HepG2 (cell line): ENCODE data around the gene PPP3R1. TPM values are rescaled to one million over a fixed set of nuclear protein-coding genes. Genes with fewer than 3 reads are reported as not detected.

Experiments used
- HMG20A ChIP-seq: IDR thresholded peaks from 2 replicates; pipeline ENCODE4 v1.6.1; 2016; ENCODE audit warnings: borderline replicate concordance
- MAX ChIP-seq: IDR thresholded peaks from 2 replicates; pipeline ENCODE4 v1.6.1; 2012; ENCODE audit warnings: inconsistent platforms
- MAZ ChIP-seq, 2 experiments: sonication (generic) in 1 of 2; formaldehyde crosslinking in 1 of 2; IDR thresholded peaks; 2 replicates each; pipeline versions ENCODE4 v1.5.0 to v1.6.1; 2012 to 2020; ENCODE audit warnings: low read depth in 2 of 2, mild to moderate bottlenecking in 2 of 2, borderline replicate concordance in 1 of 2, improper control_type of control experiment in 1 of 2, low read length in 1 of 2, missing genetic modification reagents in 1 of 2, moderate library complexity in 1 of 2
- NAIF1 ChIP-seq: sonication (generic); formaldehyde crosslinking; IDR thresholded peaks from 2 replicates; pipeline ENCODE4 v1.5.0; 2020; ENCODE audit warnings: mild to moderate bottlenecking, missing genetic modification reagents, borderline replicate concordance
- NR3C1 ChIP-seq: sonication (generic); formaldehyde crosslinking; IDR thresholded peaks from 2 replicates; pipeline ENCODE4 v1.4.0; 2020; ENCODE audit warnings: missing genetic modification reagents
- SIN3B ChIP-seq: fragments of 150-350 bp; IDR thresholded peaks from 2 replicates; pipeline ENCODE4 v1.6.1; 2014; ENCODE audit warnings: low read length
- SOX13 ChIP-seq, 3 experiments: fragments of 450-650 bp in 1 of 3; sonication (generic) in 1 of 3; formaldehyde crosslinking in 1 of 3; IDR thresholded peaks in 2 of 3; conservative IDR thresholded peaks in 1 of 3; 2 replicates each; pipeline versions ENCODE4 v1.5.0 to v1.6.1; 2016 to 2020; ENCODE audit warnings: antibody characterized with exemption in 1 of 3, mild to moderate bottlenecking in 1 of 3, missing compliant biosample characterization in 1 of 3, missing genetic modification reagents in 1 of 3, moderate library complexity in 1 of 3
- ZBTB21 ChIP-seq: sonication (generic); formaldehyde crosslinking; IDR thresholded peaks from 2 replicates; pipeline ENCODE4 v1.4.0; 2020; ENCODE audit warnings: missing genetic modification reagents
- ZGPAT ChIP-seq: IDR thresholded peaks from 2 replicates; pipeline ENCODE4 v1.6.1; 2016; ENCODE audit warnings: mild to moderate bottlenecking
- ZNF205 ChIP-seq: IDR thresholded peaks from 2 replicates; pipeline ENCODE4 v1.6.1; 2018; ENCODE audit warnings: missing biosample characterization, missing genetic modification reagents
- ZNF598 ChIP-seq: sonication (generic); formaldehyde crosslinking; IDR thresholded peaks from 2 replicates; pipeline ENCODE4 v1.5.1; 2020; ENCODE audit warnings: mild to moderate bottlenecking, missing genetic modification reagents, borderline replicate concordance
- ZNF780A ChIP-seq: sonication (generic); formaldehyde crosslinking; IDR thresholded peaks from 2 replicates; pipeline ENCODE4 v1.8.0; 2022; ENCODE audit warnings: mild to moderate bottlenecking, missing genetic modification reagents, moderate library complexity
- polyA plus RNA-seq, 8 experiments: library from polyadenylated mRNA; depleted of rRNA in 3 of 8; stranded (reverse) in 7 of 8; unstranded in 1 of 8; fragments of >200 nt; fragmentation: Illumina TruSeq in 4 of 8; extraction: Trizol in 4 of 8; gene quantifications; 2 replicates each; pipeline versions ENCODE4 v1.2.1 to v1.2.3, GENCODE V29; 2011 to 2016; ENCODE audit warnings: low read depth in 4 of 8, missing spikeins in 1 of 8, mixed read lengths in 1 of 8; ENCODE audit not compliant: insufficient read depth in 1 of 8
- total RNA-seq, 5 experiments: library from RNA; depleted of rRNA; stranded (reverse); fragments of >200 nt; fragmentation: Illumina TruSeq; extraction: Trizol; gene quantifications; 2 replicates each; pipeline ENCODE4 v1.2.3, GENCODE V29; 2016; ENCODE audit warnings: low read depth in 1 of 5
- TF ChIP-seq, protein P1 (sequence below): sonication (generic); formaldehyde crosslinking; conservative IDR thresholded peaks from 2 replicates; pipeline ENCODE4 v1.8.0; 2022; ENCODE audit warnings: missing genetic modification reagents
- TF ChIP-seq, protein P2 (sequence below): IDR thresholded peaks from 2 replicates; pipeline ENCODE4 v1.6.1; 2016
- TF ChIP-seq, protein P3 (sequence below): sonication (generic); formaldehyde crosslinking; IDR thresholded peaks from 2 replicates; pipeline ENCODE4 v1.4.0; 2020; ENCODE audit warnings: low read depth, missing genetic modification reagents
- TF ChIP-seq, protein P4 (sequence below): sonication (generic); formaldehyde crosslinking; IDR thresholded peaks from 2 replicates; pipeline ENCODE4 v1.8.1; 2023; ENCODE audit warnings: mild to moderate bottlenecking, inconsistent platforms, moderate library complexity, missing genetic modification reagents, borderline replicate concordance

PPP3R1 gene
- total and polyA plus RNA-seq, 2 of the 13 experiments (the other 11 are each of a cell fraction or from before 2014, with no cell fraction given), result 11.6 to 25.7 TPM

- TF ChIP-seq MAZ (IDR thresholded peaks at IDR 0.05; ENCODE audit: borderline replicate concordance, low read depth, low read length) (peak; percentile 84; the same call in 1 of the 2 replicates), MAZ (CRISPR knock-in tag; IDR thresholded peaks at IDR 0.05; ENCODE audit: low read depth) (peak; percentile 96), HMG20A (CRISPR knock-in tag) (no peak), ZNF598 (CRISPR knock-in tag) (peak; percentile 28; the same call in 1 of the 2 replicates), MAX (peak; percentile 99), ZGPAT (CRISPR knock-in tag) (peak; percentile 60), SOX13 (IDR thresholded peaks at IDR 0.05) (no peak), SOX13 (CRISPR knock-in tag; conservative IDR thresholded peaks at IDR 0.05 in 1 of 2, IDR thresholded peaks at IDR 0.05 in 1 of 2) (no peak), NR3C1 (CRISPR knock-in tag) (no peak), ZNF780A (CRISPR knock-in tag) (0 out of 2 replicates have a peak, but pooled peaks have one; percentile 28), ZBTB21 (CRISPR knock-in tag) (0 out of 2 replicates have a peak, but pooled peaks have one; percentile 56), SIN3B (peak; percentile 85), NAIF1 (CRISPR knock-in tag) (no peak; the same call in 1 of the 2 replicates), ZNF205 (CRISPR knock-in tag) (peak; percentile 66)
- TF ChIP-seq, protein P1, sequence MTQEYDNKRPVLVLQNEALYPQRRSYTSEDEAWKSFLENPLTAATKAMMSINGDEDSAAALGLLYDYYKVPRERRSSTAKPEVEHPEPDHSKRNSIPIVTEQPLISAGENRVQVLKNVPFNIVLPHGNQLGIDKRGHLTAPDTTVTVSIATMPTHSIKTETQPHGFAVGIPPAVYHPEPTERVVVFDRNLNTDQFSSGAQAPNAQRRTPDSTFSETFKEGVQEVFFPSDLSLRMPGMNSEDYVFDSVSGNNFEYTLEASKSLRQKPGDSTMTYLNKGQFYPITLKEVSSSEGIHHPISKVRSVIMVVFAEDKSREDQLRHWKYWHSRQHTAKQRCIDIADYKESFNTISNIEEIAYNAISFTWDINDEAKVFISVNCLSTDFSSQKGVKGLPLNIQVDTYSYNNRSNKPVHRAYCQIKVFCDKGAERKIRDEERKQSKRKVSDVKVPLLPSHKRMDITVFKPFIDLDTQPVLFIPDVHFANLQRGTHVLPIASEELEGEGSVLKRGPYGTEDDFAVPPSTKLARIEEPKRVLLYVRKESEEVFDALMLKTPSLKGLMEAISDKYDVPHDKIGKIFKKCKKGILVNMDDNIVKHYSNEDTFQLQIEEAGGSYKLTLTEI (CRISPR knock-in tag), result no peak
- TF ChIP-seq, protein P2, sequence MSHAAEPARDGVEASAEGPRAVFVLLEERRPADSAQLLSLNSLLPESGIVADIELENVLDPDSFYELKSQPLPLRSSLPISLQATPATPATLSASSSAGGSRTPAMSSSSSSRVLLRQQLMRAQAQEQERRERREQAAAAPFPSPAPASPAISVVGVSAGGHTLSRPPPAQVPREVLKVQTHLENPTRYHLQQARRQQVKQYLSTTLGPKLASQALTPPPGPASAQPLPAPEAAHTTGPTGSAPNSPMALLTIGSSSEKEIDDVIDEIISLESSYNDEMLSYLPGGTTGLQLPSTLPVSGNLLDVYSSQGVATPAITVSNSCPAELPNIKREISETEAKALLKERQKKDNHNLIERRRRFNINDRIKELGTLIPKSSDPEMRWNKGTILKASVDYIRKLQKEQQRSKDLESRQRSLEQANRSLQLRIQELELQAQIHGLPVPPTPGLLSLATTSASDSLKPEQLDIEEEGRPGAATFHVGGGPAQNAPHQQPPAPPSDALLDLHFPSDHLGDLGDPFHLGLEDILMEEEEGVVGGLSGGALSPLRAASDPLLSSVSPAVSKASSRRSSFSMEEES (CRISPR knock-in tag), result peak; percentile 58
- TF ChIP-seq, protein P3, sequence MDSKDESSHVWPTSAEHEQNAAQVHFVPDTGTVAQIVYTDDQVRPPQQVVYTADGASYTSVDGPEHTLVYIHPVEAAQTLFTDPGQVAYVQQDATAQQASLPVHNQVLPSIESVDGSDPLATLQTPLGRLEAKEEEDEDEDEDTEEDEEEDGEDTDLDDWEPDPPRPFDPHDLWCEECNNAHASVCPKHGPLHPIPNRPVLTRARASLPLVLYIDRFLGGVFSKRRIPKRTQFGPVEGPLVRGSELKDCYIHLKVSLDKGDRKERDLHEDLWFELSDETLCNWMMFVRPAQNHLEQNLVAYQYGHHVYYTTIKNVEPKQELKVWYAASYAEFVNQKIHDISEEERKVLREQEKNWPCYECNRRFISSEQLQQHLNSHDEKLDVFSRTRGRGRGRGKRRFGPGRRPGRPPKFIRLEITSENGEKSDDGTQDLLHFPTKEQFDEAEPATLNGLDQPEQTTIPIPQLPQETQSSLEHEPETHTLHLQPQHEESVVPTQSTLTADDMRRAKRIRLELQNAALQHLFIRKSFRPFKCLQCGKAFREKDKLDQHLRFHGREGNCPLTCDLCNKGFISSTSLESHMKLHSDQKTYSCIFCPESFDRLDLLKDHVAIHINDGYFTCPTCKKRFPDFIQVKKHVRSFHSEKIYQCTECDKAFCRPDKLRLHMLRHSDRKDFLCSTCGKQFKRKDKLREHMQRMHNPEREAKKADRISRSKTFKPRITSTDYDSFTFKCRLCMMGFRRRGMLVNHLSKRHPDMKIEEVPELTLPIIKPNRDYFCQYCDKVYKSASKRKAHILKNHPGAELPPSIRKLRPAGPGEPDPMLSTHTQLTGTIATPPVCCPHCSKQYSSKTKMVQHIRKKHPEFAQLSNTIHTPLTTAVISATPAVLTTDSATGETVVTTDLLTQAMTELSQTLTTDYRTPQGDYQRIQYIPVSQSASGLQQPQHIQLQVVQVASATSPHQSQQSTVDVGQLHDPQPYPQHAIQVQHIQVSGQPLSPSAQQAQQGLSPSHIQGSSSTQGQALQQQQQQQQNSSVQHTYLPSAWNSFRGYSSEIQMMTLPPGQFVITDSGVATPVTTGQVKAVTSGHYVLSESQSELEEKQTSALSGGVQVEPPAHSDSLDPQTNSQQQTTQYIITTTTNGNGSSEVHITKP (CRISPR knock-in tag), result 0 out of 2 replicates have a peak, but pooled peaks have one; percentile 49
- TF ChIP-seq, protein P4, sequence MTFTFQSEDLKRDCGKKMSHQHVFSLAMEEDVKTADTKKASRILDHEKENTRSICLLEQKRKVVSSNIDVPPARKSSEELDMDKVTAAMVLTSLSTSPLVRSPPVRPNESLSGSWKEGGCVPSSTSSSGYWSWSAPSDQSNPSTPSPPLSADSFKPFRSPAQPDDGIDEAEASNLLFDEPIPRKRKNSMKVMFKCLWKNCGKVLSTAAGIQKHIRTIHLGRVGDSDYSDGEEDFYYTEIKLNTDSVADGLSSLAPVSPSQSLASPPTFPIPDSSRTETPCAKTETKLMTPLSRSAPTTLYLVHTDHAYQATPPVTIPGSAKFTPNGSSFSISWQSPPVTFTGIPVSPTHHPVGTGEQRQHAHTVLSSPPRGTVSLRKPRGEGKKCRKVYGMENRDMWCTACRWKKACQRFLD (CRISPR knock-in tag), result 0 out of 2 replicates have a peak, but pooled peaks have one; percentile 74
Measured at GRCh38 chr2:68157402-68158133, 94.8 kb downstream of the PPP3R1 start, which contains the start of gene PNO1 (continued).
